Osteocyte (in vitro differentiated cells): ENCODE data around the gene CA4. TPM values are rescaled to one million over a fixed set of nuclear protein-coding genes. Genes with fewer than 3 reads are reported as not detected.

Experiments used
- DNase-seq: peaks from one replicate; pipeline ENCODE4 v3.0.0; 2021; ENCODE audit warnings: mixed read lengths; ENCODE audit not compliant: unreplicated experiment; ENCODE audit errors: extremely low spot score
- H3K27ac Mint-ChIP-seq: one replicate; pipeline ENCODE4 v1.8.0; 2021; ENCODE audit warnings: mild to moderate bottlenecking, mixed read lengths; ENCODE audit not compliant: unreplicated experiment
- H3K27me3 Mint-ChIP-seq: one replicate; pipeline ENCODE4 v1.8.0; 2021; ENCODE audit warnings: mixed read lengths; ENCODE audit not compliant: unreplicated experiment
- H3K36me3 Mint-ChIP-seq: one replicate; pipeline ENCODE4 v1.8.0; 2021; ENCODE audit warnings: mixed read lengths; ENCODE audit not compliant: unreplicated experiment
- H3K4me1 Mint-ChIP-seq: one replicate; pipeline ENCODE4 v1.8.0; 2021; ENCODE audit warnings: mixed read lengths; ENCODE audit not compliant: unreplicated experiment
- H3K4me3 Mint-ChIP-seq: one replicate; pipeline ENCODE4 v1.8.0; 2021; ENCODE audit warnings: mild to moderate bottlenecking, moderate library complexity, mixed read lengths; ENCODE audit not compliant: unreplicated experiment
- H3K9me3 Mint-ChIP-seq: one replicate; pipeline ENCODE4 v1.8.0; 2021; ENCODE audit warnings: mixed read lengths; ENCODE audit not compliant: unreplicated experiment
- total RNA-seq: library from RNA; stranded (reverse); gene quantifications from 2 replicates; pipeline ENCODE4 v1.2.1, GENCODE V29; 2021
- TF ChIP-seq, protein P1 (sequence below): fragments of 200-600 bp; sonication (generic); IDR thresholded peaks from 2 replicates; pipeline ENCODE4 v1.5.0; 2021; ENCODE audit warnings: antibody characterized with exemption, mild to moderate bottlenecking, moderate library complexity

CA4 gene
- total RNA-seq, 1 donor from 2014 or later, result not detected

GRCh38 chr17:60134396-60135150 is 15.2 kb upstream of the CA4 start:
- H3K27me3 Mint-ChIP-seq, result peaks cover 4% of the 10 kb centered on the region
- TF ChIP-seq, protein P1, sequence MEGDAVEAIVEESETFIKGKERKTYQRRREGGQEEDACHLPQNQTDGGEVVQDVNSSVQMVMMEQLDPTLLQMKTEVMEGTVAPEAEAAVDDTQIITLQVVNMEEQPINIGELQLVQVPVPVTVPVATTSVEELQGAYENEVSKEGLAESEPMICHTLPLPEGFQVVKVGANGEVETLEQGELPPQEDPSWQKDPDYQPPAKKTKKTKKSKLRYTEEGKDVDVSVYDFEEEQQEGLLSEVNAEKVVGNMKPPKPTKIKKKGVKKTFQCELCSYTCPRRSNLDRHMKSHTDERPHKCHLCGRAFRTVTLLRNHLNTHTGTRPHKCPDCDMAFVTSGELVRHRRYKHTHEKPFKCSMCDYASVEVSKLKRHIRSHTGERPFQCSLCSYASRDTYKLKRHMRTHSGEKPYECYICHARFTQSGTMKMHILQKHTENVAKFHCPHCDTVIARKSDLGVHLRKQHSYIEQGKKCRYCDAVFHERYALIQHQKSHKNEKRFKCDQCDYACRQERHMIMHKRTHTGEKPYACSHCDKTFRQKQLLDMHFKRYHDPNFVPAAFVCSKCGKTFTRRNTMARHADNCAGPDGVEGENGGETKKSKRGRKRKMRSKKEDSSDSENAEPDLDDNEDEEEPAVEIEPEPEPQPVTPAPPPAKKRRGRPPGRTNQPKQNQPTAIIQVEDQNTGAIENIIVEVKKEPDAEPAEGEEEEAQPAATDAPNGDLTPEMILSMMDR, result no peak
- H3K4me1 Mint-ChIP-seq, result peaks cover 22% of the 10 kb centered on the region
- H3K9me3 Mint-ChIP-seq, result no peaks in the 10 kb centered on the region
- H3K27ac Mint-ChIP-seq, result peak overlapping the region; percentile 95
- peak overlapping the region; percentile 89 for H3K4me3 Mint-ChIP-seq
- peaks cover 8% of the 10 kb centered on the region for H3K36me3 Mint-ChIP-seq
- no peak for DNase-seq

DNA sequence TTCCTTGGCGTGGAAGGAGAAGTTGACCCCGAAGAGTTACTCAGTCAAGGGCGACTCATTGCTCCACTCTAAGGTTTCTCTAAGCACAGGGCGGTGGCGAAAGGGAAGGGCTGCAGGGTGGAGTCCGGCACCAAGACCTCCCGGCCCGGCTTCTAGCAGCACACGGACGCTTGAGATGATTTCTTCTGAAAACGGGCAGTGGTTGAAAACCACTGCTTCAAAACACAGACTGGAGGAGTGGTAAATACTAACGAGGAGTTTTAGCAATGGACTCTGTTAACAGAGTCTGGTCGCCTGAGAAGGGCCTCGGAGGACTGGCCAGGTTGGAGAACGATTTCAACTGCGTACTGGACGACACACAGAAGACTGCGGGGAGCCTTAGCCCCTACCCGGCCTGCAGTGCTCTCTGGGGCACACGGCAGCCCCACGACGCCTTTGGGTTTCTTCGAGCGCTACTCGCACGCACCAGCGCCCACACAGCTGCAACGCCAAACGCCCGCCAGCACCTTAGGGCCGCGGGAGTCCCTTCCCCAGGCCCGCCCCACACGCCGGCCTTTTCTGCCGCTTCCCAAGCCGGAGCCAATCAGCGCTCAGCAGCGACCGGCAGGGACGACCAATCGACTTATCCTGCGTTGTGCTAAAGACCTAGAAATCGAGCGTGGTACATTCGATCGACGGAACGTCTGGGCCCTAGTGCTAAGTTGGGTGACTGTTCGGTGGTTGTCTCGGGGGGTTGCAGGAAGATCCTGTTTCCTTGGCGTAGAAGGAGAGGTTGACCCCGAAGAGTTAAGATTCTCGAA is 14.4 kb upstream of the CA4 start:
- TF ChIP-seq, protein P1, result no peak
- peak overlapping the region; percentile 89 for H3K4me3 Mint-ChIP-seq

DNA sequence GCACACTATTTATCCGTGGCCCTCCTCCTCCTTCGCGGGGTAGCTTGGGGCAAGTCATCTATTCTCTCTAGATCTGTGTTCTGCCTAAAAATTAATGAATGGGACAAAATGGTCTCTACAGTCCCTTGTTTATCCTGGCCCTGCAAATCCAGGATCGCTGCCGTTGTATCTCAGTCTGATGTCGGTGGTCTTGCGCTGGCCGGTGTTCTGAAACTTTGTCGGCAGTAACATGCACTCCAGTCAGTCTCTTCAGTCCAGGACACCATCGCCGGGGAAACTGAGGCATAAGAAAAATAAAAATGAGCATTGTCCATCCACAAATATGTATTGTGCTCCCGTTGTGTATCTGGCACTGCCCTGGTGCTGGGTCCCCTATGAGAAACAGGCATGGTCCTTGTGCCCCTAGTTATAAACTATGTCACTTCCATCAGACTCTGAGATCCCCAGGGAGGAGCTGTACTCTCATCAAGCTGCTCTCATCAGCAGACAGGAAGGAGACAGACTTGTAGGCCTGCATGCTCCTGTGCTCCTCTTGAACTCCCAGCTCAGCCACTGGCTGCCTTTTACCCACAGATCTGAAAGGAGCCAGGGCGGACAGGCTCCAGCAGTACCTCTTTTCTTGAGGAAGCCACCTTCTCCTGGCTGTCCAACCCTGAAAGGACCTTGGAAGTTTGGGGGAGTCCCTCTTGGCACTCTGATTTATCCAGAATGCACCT is 13.7 kb upstream of the CA4 start:
- no peaks in the 10 kb centered on the region for H3K9me3 Mint-ChIP-seq
- H3K4me1 Mint-ChIP-seq, result peaks cover 26% of the 10 kb centered on the region
- no peak overlapping the region for H3K27ac Mint-ChIP-seq
- peak overlapping the region; percentile 89 for H3K4me3 Mint-ChIP-seq
- TF ChIP-seq, protein P1, result no peak
- DNase-seq, result no peak
- peaks cover 8% of the 10 kb centered on the region for H3K27me3 Mint-ChIP-seq
- peaks cover 8% of the 10 kb centered on the region for H3K36me3 Mint-ChIP-seq

More for the DNA sequence above, 14.4 kb upstream of the CA4 start:
- no peaks in the 10 kb centered on the region for H3K9me3 Mint-ChIP-seq
- H3K27ac Mint-ChIP-seq, result peak overlapping the region; percentile 95
- peaks cover 8% of the 10 kb centered on the region for H3K36me3 Mint-ChIP-seq
- peaks cover 28% of the 10 kb centered on the region for H3K4me1 Mint-ChIP-seq
- DNase-seq, result peak; percentile 94
- H3K27me3 Mint-ChIP-seq, result peaks cover 4% of the 10 kb centered on the region

DNA sequence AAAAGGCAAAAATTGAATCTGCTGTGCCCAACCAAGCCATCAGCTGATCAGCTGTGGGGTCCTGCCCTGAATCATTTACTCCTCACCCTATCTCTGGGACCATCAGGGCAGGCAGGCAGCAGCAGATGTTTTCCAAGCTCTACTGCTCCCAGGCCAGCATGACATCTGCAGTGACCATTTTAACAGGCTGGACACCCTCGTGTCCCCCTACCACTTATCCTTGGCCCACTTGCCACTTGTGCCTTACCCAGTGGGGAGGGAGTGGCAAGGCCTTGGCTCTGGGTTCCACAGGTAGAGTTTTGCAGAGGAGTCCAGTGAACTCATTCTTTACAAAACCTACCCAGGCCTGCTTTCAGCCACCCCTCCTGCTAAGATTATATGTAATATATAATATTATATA is 12.0 kb upstream of the CA4 start:
- TF ChIP-seq, protein P1, result no peak
- DNase-seq, result no peak
- peaks cover 9% of the 10 kb centered on the region for H3K27me3 Mint-ChIP-seq

More for the DNA sequence above, 12.0 kb upstream of the CA4 start:
- Mint-ChIP-seq H3K36me3 (no peaks in the 10 kb centered on the region), H3K27ac (no peak overlapping the region), H3K4me1 (peaks cover 38% of the 10 kb centered on the region), H3K9me3 (no peaks in the 10 kb centered on the region), H3K4me3 (no peak overlapping the region)
